Spleen (tissue), 7 donors: ENCODE results near the gene PAPPA2.

Experiments used
- CTCF ChIP-seq, 11 experiments: fragments of 200-600 bp in 7 of 11; fragments of 450-650 bp in 4 of 11; sonication (generic) in 4 of 11; IDR thresholded peaks in 8 of 11; conservative IDR thresholded peaks in 3 of 11; 1 replicate in 7 of 11; 2 replicates in 4 of 11; pipeline versions ENCODE4 v1.4.0 to v1.8.0; 2016 to 2021; ENCODE audit warnings: antibody characterized with exemption in 11 of 11, inconsistent platforms in 4 of 11, mild to moderate bottlenecking in 1 of 11
- POLR2A ChIP-seq, 3 donors: fragments of 450-650 bp; IDR thresholded peaks; one replicate each; pipeline ENCODE4 v1.5.1; 2017; ENCODE audit warnings: antibody characterized with exemption in 3 of 3, mild to moderate bottlenecking in 1 of 3
- donor health status: DM: no; HTN: no; CAD: no; lungs with moderate emphysema.
- donor health status: DM: no; HTN: no; CAD: no.
- donor health status: DM: no; HTN: no; CAD: no.

- TF ChIP-seq CTCF (IDR thresholded peaks at IDR 0.05 in 8 of 11, conservative IDR thresholded peaks at IDR 0.05 in 3 of 11) (no peak), POLR2A (IDR thresholded peaks at IDR 0.05) (no peak)
Measured at GRCh38 chr1:176841238-176841637, 378.3 kb downstream of the PAPPA2 start.
